CD14-positive monocyte (primary cell): ENCODE results near the gene AP2S1. TPM values are rescaled to one million over a fixed set of nuclear protein-coding genes. Genes with fewer than 3 reads are reported as not detected.
"Not testable (repeated sequence)": the region's sequence is repeated elsewhere in the genome, so short reads cannot be mapped to it uniquely, and the experiment has no call there.

Experiments used
- DNase-seq, 3 donors: peaks; one replicate each; pipeline ENCODE4 v3.0.0-alpha.2; 2011 to 2022
- H2AFZ ChIP-seq: 2 replicates; pipeline ENCODE4 v1.6.0; 2012; ENCODE audit warnings: mild to moderate bottlenecking, low read depth, low read length, inconsistent platforms; ENCODE audit not compliant: insufficient read depth, poor library complexity, severe bottlenecking
- H3K27ac ChIP-seq, 2 donors: 1 replicate in 1 of 2; 2 replicates in 1 of 2; pipeline ENCODE4 v1.5.1; 2012 to 2013; ENCODE audit warnings: low read length in 2 of 2, control low read depth in 1 of 2, inconsistent platforms in 1 of 2, low read depth in 1 of 2, mild to moderate bottlenecking in 1 of 2
- H3K27me3 ChIP-seq, 2 donors: one replicate each; pipeline versions ENCODE4 v1.6.0 to v1.6.1; 2011 to 2013; ENCODE audit warnings: low read length in 2 of 2; ENCODE audit not compliant: control insufficient read depth in 2 of 2, insufficient read depth in 2 of 2
- H3K36me3 ChIP-seq, 2 donors: replicated peaks in 1 of 2; 1 replicate in 1 of 2; 2 replicates in 1 of 2; pipeline versions ENCODE4 v1.5.1 to v1.6.1; 2012 to 2013; ENCODE audit warnings: low read length in 2 of 2, control low read depth in 1 of 2, inconsistent platforms in 1 of 2, mild to moderate bottlenecking in 1 of 2; ENCODE audit not compliant: insufficient read depth in 2 of 2, control insufficient read depth in 1 of 2
- H3K4me1 ChIP-seq, 2 donors: 1 replicate in 1 of 2; 2 replicates in 1 of 2; pipeline versions ENCODE4 v1.5.1 to v1.6.1; 2012 to 2013; ENCODE audit warnings: low read length in 2 of 2, control low read depth in 1 of 2, inconsistent platforms in 1 of 2, mild to moderate bottlenecking in 1 of 2, moderate library complexity in 1 of 2; ENCODE audit not compliant: insufficient read depth in 2 of 2, control insufficient read depth in 1 of 2
- H3K4me2 ChIP-seq: replicated peaks from 2 replicates; pipeline ENCODE3; 2012; ENCODE audit warnings: low read length, moderate library complexity, mild to moderate bottlenecking; ENCODE audit not compliant: poor library complexity, severe bottlenecking; ENCODE audit errors: extremely low read depth
- H3K4me3 ChIP-seq, 3 experiments: fragments of 200-600 bp in 1 of 3; sonication (generic) in 1 of 3; replicated peaks in 1 of 3; 1 replicate in 2 of 3; 2 replicates in 1 of 3; pipeline ENCODE4 v1.5.1; 2011 to 2013; ENCODE audit warnings: low read length in 3 of 3, mild to moderate bottlenecking in 3 of 3, control low read depth in 2 of 3, low read depth in 2 of 3, inconsistent platforms in 1 of 3, moderate library complexity in 1 of 3
- H3K79me2 ChIP-seq: 2 replicates; pipeline ENCODE4 v1.6.0; 2012; ENCODE audit warnings: mild to moderate bottlenecking, control low read depth, inconsistent platforms, low read length, moderate library complexity; ENCODE audit not compliant: insufficient read depth
- H3K9ac ChIP-seq: 2 replicates; pipeline ENCODE4 v1.6.0; 2017; ENCODE audit warnings: low read length, mild to moderate bottlenecking; ENCODE audit not compliant: insufficient read depth, poor library complexity, severe bottlenecking
- H3K9me3 ChIP-seq, 2 donors: replicated peaks in 1 of 2; 1 replicate in 1 of 2; 2 replicates in 1 of 2; pipeline versions ENCODE4 v1.5.1 to v1.6.1; 2012 to 2013; ENCODE audit warnings: low read length in 2 of 2, control low read depth in 1 of 2; ENCODE audit not compliant: control insufficient read depth in 1 of 2, insufficient read depth in 1 of 2
- H4K20me1 ChIP-seq: 2 replicates; pipeline ENCODE4 v1.6.0; 2012; ENCODE audit warnings: mild to moderate bottlenecking, low read length, control low read depth, moderate library complexity; ENCODE audit not compliant: insufficient read depth
- H3K27ac Mint-ChIP-seq, 7 donors: one replicate each; pipeline ENCODE4 v1.8.0; 2020; ENCODE audit warnings: mild to moderate bottlenecking in 7 of 7, mixed read lengths in 7 of 7, moderate library complexity in 6 of 7, inconsistent platforms in 2 of 7
- H3K27me3 Mint-ChIP-seq, 3 donors: one replicate each; pipeline ENCODE4 v1.8.0; 2021 to 2022; ENCODE audit warnings: low read depth in 3 of 3, mild to moderate bottlenecking in 3 of 3, mixed read lengths in 3 of 3, moderate library complexity in 3 of 3, inconsistent platforms in 1 of 3
- H3K36me3 Mint-ChIP-seq, 2 donors: one replicate each; pipeline ENCODE4 v1.8.0; 2020; ENCODE audit warnings: mixed read lengths in 2 of 2, inconsistent platforms in 1 of 2, mild to moderate bottlenecking in 1 of 2
- H3K4me1 Mint-ChIP-seq: one replicate; pipeline ENCODE4 v1.8.0; 2020; ENCODE audit warnings: mild to moderate bottlenecking, mixed read lengths
- H3K4me3 Mint-ChIP-seq, 2 donors: one replicate each; pipeline ENCODE4 v1.8.0; 2020; ENCODE audit warnings: mild to moderate bottlenecking in 2 of 2, mixed read lengths in 2 of 2, moderate library complexity in 1 of 2
- H3K9me3 Mint-ChIP-seq, 7 donors: one replicate each; pipeline ENCODE4 v1.8.0; 2020 to 2022; ENCODE audit warnings: mixed read lengths in 7 of 7, mild to moderate bottlenecking in 6 of 7, moderate library complexity in 6 of 7, inconsistent platforms in 2 of 7
- WGBS: methylation state at CpG from one replicate; pipeline ENCODE4 v1.1.5; 2013; ENCODE audit warnings: missing lambda C conversion rate; ENCODE audit not compliant: insufficient coverage; 5-methylcytosine and 5-hydroxymethylcytosine counted together
- intact Hi-C, 2 donors: fragments of 100-400 bp; cut with micrococcal nuclease; formaldehyde crosslinking; loops; one replicate each; pipeline versions ENCODE4 v1.15.0 to v1.15.1; 2023
- polyA plus RNA-seq, 3 donors: library from polyadenylated mRNA; depleted of rRNA in 1 of 3; unstranded in 2 of 3; stranded (reverse) in 1 of 3; fragments of 300-500 nt in 2 of 3; fragments of >200 nt in 1 of 3; fragmentation: Illumina TruSeq in 2 of 3; gene quantifications; 1 replicate in 2 of 3; 2 replicates in 1 of 3; pipeline ENCODE4 v1.2.3, GENCODE V29; 2012 to 2021
- TF ChIP-seq, protein P1 (sequence below): fragments of 200-600 bp; IDR thresholded peaks from one replicate; pipeline ENCODE4 v1.8.0; 2022; ENCODE audit warnings: antibody characterized with exemption, mild to moderate bottlenecking

Gene AP2S1
- polyA plus RNA-seq, 3 donors: 123 to 194 (median 170) TPM

DNA sequence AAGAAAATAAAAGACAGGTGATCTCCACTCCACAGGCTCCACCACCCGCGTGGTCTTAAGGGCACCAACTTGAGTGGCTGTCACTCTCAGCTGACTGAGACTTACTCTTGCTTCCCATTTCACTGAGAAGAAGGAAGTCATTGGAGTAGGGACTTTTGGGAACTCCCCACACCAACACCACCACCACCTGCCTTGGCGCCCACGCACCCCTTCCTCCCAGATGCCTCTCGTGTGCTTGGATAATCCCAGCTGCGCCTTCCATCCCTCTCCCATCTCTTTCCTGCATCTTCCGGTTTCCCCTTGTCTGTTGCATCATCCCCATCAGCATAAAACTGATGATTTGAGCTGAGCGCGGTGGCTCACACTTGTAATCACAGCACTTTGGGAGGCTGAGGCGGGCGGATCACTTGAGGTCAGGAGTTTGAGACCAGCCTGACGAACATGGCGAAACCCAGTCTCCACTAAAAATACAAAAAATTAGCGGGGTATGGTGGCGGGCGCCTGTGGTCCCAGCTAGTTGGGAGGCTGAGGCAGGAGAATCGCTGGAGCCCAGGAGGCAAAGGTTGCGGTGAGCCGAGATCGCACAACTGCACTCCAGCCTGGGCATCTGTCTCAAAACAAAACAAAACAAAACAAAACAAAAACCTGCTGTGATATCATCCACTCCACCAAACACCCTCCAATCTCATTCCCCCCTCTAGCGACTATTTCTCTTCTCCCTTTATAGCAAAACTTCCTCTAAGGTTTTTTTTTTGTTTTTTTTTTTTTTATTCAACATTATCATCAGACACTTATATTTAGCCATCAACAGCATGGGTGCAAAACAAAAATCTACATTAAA lies 25.5 kb downstream of the AP2S1 start:
- peak overlapping the region; percentile 52 for H3K4me2 ChIP-seq
- Mint-ChIP-seq H3K27ac (peak overlapping the region; percentile 94 to 99 (median 98)), H3K4me3 (peak overlapping the region; percentile 77 to 84), H3K36me3 (no peaks in the 10 kb centered on the region), H3K9me3 (peaks cover 0 to 3% (median 0%) of the 10 kb centered on the region in 7 donors), H3K4me1 (peaks cover 55% of the 10 kb centered on the region), H3K27me3 (peaks cover 0 to 8% (median under 1%) of the 10 kb centered on the region in 3 donors)
- no peaks in the 10 kb centered on the region for H3K79me2 ChIP-seq
- peak overlapping the region in 1 of 3 experiments; percentile 63 for H3K4me3 ChIP-seq
- H3K27ac ChIP-seq: peak overlapping the region; percentile 91 to 93
- DNase-seq: peak; percentile 74 to 92 (median 84)
- no peaks in the 10 kb centered on the region for H3K36me3 ChIP-seq
- WGBS: 24% methylated on average over 8 of the region's 21 CpGs
- H3K9ac ChIP-seq: peak overlapping the region; percentile 62
- H3K9me3 ChIP-seq: no peaks in the 10 kb centered on the region
- H2AFZ ChIP-seq: peak overlapping the region; percentile 39
- H3K4me1 ChIP-seq: peaks cover 56 to 58% of the 10 kb centered on the region in 2 donors
- no peaks in the 10 kb centered on the region for H4K20me1 ChIP-seq
- intact Hi-C loops: loop anchor here (2.0 to 5.0 kb wide), 2 partner anchors 33 to 38 kb away; no protein-coding TSS in a partner anchor
- TF ChIP-seq, protein P1, sequence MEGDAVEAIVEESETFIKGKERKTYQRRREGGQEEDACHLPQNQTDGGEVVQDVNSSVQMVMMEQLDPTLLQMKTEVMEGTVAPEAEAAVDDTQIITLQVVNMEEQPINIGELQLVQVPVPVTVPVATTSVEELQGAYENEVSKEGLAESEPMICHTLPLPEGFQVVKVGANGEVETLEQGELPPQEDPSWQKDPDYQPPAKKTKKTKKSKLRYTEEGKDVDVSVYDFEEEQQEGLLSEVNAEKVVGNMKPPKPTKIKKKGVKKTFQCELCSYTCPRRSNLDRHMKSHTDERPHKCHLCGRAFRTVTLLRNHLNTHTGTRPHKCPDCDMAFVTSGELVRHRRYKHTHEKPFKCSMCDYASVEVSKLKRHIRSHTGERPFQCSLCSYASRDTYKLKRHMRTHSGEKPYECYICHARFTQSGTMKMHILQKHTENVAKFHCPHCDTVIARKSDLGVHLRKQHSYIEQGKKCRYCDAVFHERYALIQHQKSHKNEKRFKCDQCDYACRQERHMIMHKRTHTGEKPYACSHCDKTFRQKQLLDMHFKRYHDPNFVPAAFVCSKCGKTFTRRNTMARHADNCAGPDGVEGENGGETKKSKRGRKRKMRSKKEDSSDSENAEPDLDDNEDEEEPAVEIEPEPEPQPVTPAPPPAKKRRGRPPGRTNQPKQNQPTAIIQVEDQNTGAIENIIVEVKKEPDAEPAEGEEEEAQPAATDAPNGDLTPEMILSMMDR: no peak
- no peaks in the 10 kb centered on the region for H3K27me3 ChIP-seq

GRCh38 chr19:46823049-46823448 lies 27.6 kb downstream of the AP2S1 start:
- no peak for DNase-seq
- Histone ChIP-seq H3K79me2 (no peaks in the 10 kb centered on the region), H3K4me3 (no peak overlapping the region), H3K4me1 (peaks cover 55 to 62% of the 10 kb centered on the region in 2 donors), H3K27me3 (no peaks in the 10 kb centered on the region), H3K27ac (peak overlapping the region in 1 of 2 donors; percentile 22), H3K9me3 (no peaks in the 10 kb centered on the region), H3K4me2 (no peak overlapping the region), H2AFZ (no peak overlapping the region), H3K9ac (no peak overlapping the region), H3K36me3 (no peaks in the 10 kb centered on the region), H4K20me1 (no peaks in the 10 kb centered on the region)
- 97% methylated on average over 3 of the region's 6 CpGs for WGBS
- intact Hi-C loops: no loop called here
- H3K36me3 Mint-ChIP-seq: no peaks in the 10 kb centered on the region
- H3K27ac Mint-ChIP-seq: peak overlapping the region in 5 of 7 donors; percentile 20 to 74 (median 72)
- peaks cover 0 to 4% (median 0%) of the 10 kb centered on the region in 7 donors for H3K9me3 Mint-ChIP-seq
- H3K27me3 Mint-ChIP-seq: peaks cover 0 to 10% (median under 1%) of the 10 kb centered on the region in 3 donors
- H3K4me3 Mint-ChIP-seq: no peak overlapping the region
- TF ChIP-seq, protein P1: no peak
- peaks cover 55% of the 10 kb centered on the region for H3K4me1 Mint-ChIP-seq

DNA sequence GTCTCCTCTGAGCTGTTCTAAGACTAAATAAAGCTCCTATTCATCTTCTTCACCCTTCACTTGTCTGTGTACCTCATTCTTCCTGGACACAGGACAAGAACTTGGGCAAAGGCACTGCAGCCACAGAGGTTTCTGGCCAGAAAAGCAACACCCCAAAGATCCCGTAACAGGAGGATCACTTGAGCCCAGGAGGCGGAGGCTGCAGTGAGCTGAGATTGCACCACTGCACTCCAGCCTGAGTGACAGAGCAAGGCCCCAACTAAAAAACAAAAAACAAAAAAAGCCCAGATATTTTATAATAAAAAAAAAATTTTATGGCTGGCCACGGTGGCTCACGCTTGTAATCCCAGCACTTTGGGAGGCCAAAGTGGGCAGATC lies 28.2 kb downstream of the AP2S1 start:
- H3K79me2 ChIP-seq, H3K36me3 Mint-ChIP-seq, H3K36me3 ChIP-seq, DNase-seq, H3K27me3 ChIP-seq, H3K9me3 Mint-ChIP-seq, intact Hi-C loops, H3K9me3 ChIP-seq, H3K9ac ChIP-seq, H3K27me3 Mint-ChIP-seq, H4K20me1 ChIP-seq: not testable (repeated sequence)
- H2AFZ ChIP-seq: peak overlapping the region; percentile 55
- H3K4me3 ChIP-seq: peak overlapping the region in 1 of 3 experiments; percentile 23
- peaks cover 55% of the 10 kb centered on the region for H3K4me1 Mint-ChIP-seq
- H3K27ac Mint-ChIP-seq: peak overlapping the region; percentile 80 to 93 (median 89)
- H3K4me2 ChIP-seq: peak overlapping the region; percentile 51
- peak overlapping the region; percentile 55 to 57 for H3K4me3 Mint-ChIP-seq
- H3K4me1 ChIP-seq: peaks cover 55 to 62% of the 10 kb centered on the region in 2 donors
- WGBS: 20% methylated on average over 1 of the region's 4 CpGs
- peak overlapping the region; percentile 61 to 74 for H3K27ac ChIP-seq
